ENCODE data around the gene COX5B.

- TF ChIP-seq, protein P1, sequence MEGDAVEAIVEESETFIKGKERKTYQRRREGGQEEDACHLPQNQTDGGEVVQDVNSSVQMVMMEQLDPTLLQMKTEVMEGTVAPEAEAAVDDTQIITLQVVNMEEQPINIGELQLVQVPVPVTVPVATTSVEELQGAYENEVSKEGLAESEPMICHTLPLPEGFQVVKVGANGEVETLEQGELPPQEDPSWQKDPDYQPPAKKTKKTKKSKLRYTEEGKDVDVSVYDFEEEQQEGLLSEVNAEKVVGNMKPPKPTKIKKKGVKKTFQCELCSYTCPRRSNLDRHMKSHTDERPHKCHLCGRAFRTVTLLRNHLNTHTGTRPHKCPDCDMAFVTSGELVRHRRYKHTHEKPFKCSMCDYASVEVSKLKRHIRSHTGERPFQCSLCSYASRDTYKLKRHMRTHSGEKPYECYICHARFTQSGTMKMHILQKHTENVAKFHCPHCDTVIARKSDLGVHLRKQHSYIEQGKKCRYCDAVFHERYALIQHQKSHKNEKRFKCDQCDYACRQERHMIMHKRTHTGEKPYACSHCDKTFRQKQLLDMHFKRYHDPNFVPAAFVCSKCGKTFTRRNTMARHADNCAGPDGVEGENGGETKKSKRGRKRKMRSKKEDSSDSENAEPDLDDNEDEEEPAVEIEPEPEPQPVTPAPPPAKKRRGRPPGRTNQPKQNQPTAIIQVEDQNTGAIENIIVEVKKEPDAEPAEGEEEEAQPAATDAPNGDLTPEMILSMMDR (conservative IDR thresholded peaks at IDR 0.05; ENCODE audit: low read length), result no peak
- TF ChIP-seq EZH2phosphoT487 (IDR thresholded peaks at IDR 0.05; ENCODE audit: borderline replicate concordance, low read depth, low read length), result no peak
These were observed 49.9 kb downstream of the COX5B start for GRCh38 chr2:97695744-97696143.

Data from OCI-LY7 (cell line).